Upper lobe of left lung (tissue), 4 donors: Measurements from ENCODE around the gene GATC.

Experiments used
- CTCF ChIP-seq, 6 experiments: fragments of 450-650 bp in 4 of 6; fragments of 200-600 bp in 2 of 6; sonication (generic) in 2 of 6; IDR thresholded peaks; one replicate each; pipeline ENCODE4 v1.5.1; 2016 to 2019; ENCODE audit warnings: antibody characterized with exemption in 6 of 6
- EP300 ChIP-seq, 4 donors: sonication (generic); formaldehyde crosslinking; IDR thresholded peaks; one replicate each; pipeline ENCODE4 v1.5.1; 2017; ENCODE audit warnings: antibody characterized with exemption in 4 of 4, control low read depth in 2 of 4
- POLR2A ChIP-seq, 4 donors: fragments of 450-650 bp; IDR thresholded peaks; one replicate each; pipeline ENCODE4 v1.5.1; 2016 to 2017; ENCODE audit warnings: antibody characterized with exemption in 4 of 4, mild to moderate bottlenecking in 2 of 4
- POLR2AphosphoS5 ChIP-seq, 2 donors: sonication (generic); formaldehyde crosslinking; IDR thresholded peaks; one replicate each; pipeline ENCODE4 v1.5.1; 2017; ENCODE audit warnings: antibody characterized with exemption in 2 of 2

- TF ChIP-seq CTCF (IDR thresholded peaks at IDR 0.05) (peak in 3 of 6 experiments; percentile 30 to 55 (median 39)), POLR2AphosphoS5 (IDR thresholded peaks at IDR 0.05) (peak; percentile 82 to 94), EP300 (IDR thresholded peaks at IDR 0.05) (peak in 2 of 4 donors; percentile 81 to 94), POLR2A (IDR thresholded peaks at IDR 0.05) (peak; percentile 63 to 89 (median 70))
These were observed 49.6 kb downstream of the GATC start, which contains the start of gene DYNLL1 for GRCh38 chr12:120495731-120496412.
